CD14-positive monocyte (primary cell): ENCODE data around the gene PLA2G2C. TPM values are rescaled to one million over a fixed set of nuclear protein-coding genes. Genes with fewer than 3 reads are reported as not detected.

Experiments
- DNase-seq, 3 donors: peaks; one replicate each; pipeline ENCODE4 v3.0.0-alpha.2; 2011 to 2022
- H2AFZ ChIP-seq: 2 replicates; pipeline ENCODE4 v1.6.0; 2012; ENCODE audit warnings: mild to moderate bottlenecking, low read depth, low read length, inconsistent platforms; ENCODE audit not compliant: insufficient read depth, poor library complexity, severe bottlenecking
- H3K27ac ChIP-seq, 2 donors: 1 replicate in 1 of 2; 2 replicates in 1 of 2; pipeline ENCODE4 v1.5.1; 2012 to 2013; ENCODE audit warnings: low read length in 2 of 2, control low read depth in 1 of 2, inconsistent platforms in 1 of 2, low read depth in 1 of 2, mild to moderate bottlenecking in 1 of 2
- H3K27me3 ChIP-seq, 2 donors: one replicate each; pipeline versions ENCODE4 v1.6.0 to v1.6.1; 2011 to 2013; ENCODE audit warnings: low read length in 2 of 2; ENCODE audit not compliant: control insufficient read depth in 2 of 2, insufficient read depth in 2 of 2
- H3K36me3 ChIP-seq, 2 donors: replicated peaks in 1 of 2; 1 replicate in 1 of 2; 2 replicates in 1 of 2; pipeline versions ENCODE4 v1.5.1 to v1.6.1; 2012 to 2013; ENCODE audit warnings: low read length in 2 of 2, control low read depth in 1 of 2, inconsistent platforms in 1 of 2, mild to moderate bottlenecking in 1 of 2; ENCODE audit not compliant: insufficient read depth in 2 of 2, control insufficient read depth in 1 of 2
- H3K4me1 ChIP-seq, 2 donors: 1 replicate in 1 of 2; 2 replicates in 1 of 2; pipeline versions ENCODE4 v1.5.1 to v1.6.1; 2012 to 2013; ENCODE audit warnings: low read length in 2 of 2, control low read depth in 1 of 2, inconsistent platforms in 1 of 2, mild to moderate bottlenecking in 1 of 2, moderate library complexity in 1 of 2; ENCODE audit not compliant: insufficient read depth in 2 of 2, control insufficient read depth in 1 of 2
- H3K4me2 ChIP-seq: replicated peaks from 2 replicates; pipeline ENCODE3; 2012; ENCODE audit warnings: low read length, moderate library complexity, mild to moderate bottlenecking; ENCODE audit not compliant: poor library complexity, severe bottlenecking; ENCODE audit errors: extremely low read depth
- H3K4me3 ChIP-seq, 3 experiments: fragments of 200-600 bp in 1 of 3; sonication (generic) in 1 of 3; replicated peaks in 1 of 3; 1 replicate in 2 of 3; 2 replicates in 1 of 3; pipeline ENCODE4 v1.5.1; 2011 to 2013; ENCODE audit warnings: low read length in 3 of 3, mild to moderate bottlenecking in 3 of 3, control low read depth in 2 of 3, low read depth in 2 of 3, inconsistent platforms in 1 of 3, moderate library complexity in 1 of 3
- H3K79me2 ChIP-seq: 2 replicates; pipeline ENCODE4 v1.6.0; 2012; ENCODE audit warnings: mild to moderate bottlenecking, control low read depth, inconsistent platforms, low read length, moderate library complexity; ENCODE audit not compliant: insufficient read depth
- H3K9ac ChIP-seq: 2 replicates; pipeline ENCODE4 v1.6.0; 2017; ENCODE audit warnings: low read length, mild to moderate bottlenecking; ENCODE audit not compliant: insufficient read depth, poor library complexity, severe bottlenecking
- H3K9me3 ChIP-seq, 2 donors: replicated peaks in 1 of 2; 1 replicate in 1 of 2; 2 replicates in 1 of 2; pipeline versions ENCODE4 v1.5.1 to v1.6.1; 2012 to 2013; ENCODE audit warnings: low read length in 2 of 2, control low read depth in 1 of 2; ENCODE audit not compliant: control insufficient read depth in 1 of 2, insufficient read depth in 1 of 2
- H4K20me1 ChIP-seq: 2 replicates; pipeline ENCODE4 v1.6.0; 2012; ENCODE audit warnings: mild to moderate bottlenecking, low read length, control low read depth, moderate library complexity; ENCODE audit not compliant: insufficient read depth
- H3K27ac Mint-ChIP-seq, 7 donors: one replicate each; pipeline ENCODE4 v1.8.0; 2020; ENCODE audit warnings: mild to moderate bottlenecking in 7 of 7, mixed read lengths in 7 of 7, moderate library complexity in 6 of 7, inconsistent platforms in 2 of 7
- H3K27me3 Mint-ChIP-seq, 3 donors: one replicate each; pipeline ENCODE4 v1.8.0; 2021 to 2022; ENCODE audit warnings: low read depth in 3 of 3, mild to moderate bottlenecking in 3 of 3, mixed read lengths in 3 of 3, moderate library complexity in 3 of 3, inconsistent platforms in 1 of 3
- H3K36me3 Mint-ChIP-seq, 2 donors: one replicate each; pipeline ENCODE4 v1.8.0; 2020; ENCODE audit warnings: mixed read lengths in 2 of 2, inconsistent platforms in 1 of 2, mild to moderate bottlenecking in 1 of 2
- H3K4me1 Mint-ChIP-seq: one replicate; pipeline ENCODE4 v1.8.0; 2020; ENCODE audit warnings: mild to moderate bottlenecking, mixed read lengths
- H3K4me3 Mint-ChIP-seq, 2 donors: one replicate each; pipeline ENCODE4 v1.8.0; 2020; ENCODE audit warnings: mild to moderate bottlenecking in 2 of 2, mixed read lengths in 2 of 2, moderate library complexity in 1 of 2
- H3K9me3 Mint-ChIP-seq, 7 donors: one replicate each; pipeline ENCODE4 v1.8.0; 2020 to 2022; ENCODE audit warnings: mixed read lengths in 7 of 7, mild to moderate bottlenecking in 6 of 7, moderate library complexity in 6 of 7, inconsistent platforms in 2 of 7
- WGBS: methylation state at CpG from one replicate; pipeline ENCODE4 v1.1.5; 2013; ENCODE audit warnings: missing lambda C conversion rate; ENCODE audit not compliant: insufficient coverage; 5-methylcytosine and 5-hydroxymethylcytosine counted together
- intact Hi-C, 2 donors: fragments of 100-400 bp; cut with micrococcal nuclease; formaldehyde crosslinking; loops; one replicate each; pipeline versions ENCODE4 v1.15.0 to v1.15.1; 2023
- polyA plus RNA-seq, 3 donors: library from polyadenylated mRNA; depleted of rRNA in 1 of 3; unstranded in 2 of 3; stranded (reverse) in 1 of 3; fragments of 300-500 nt in 2 of 3; fragments of >200 nt in 1 of 3; fragmentation: Illumina TruSeq in 2 of 3; gene quantifications; 1 replicate in 2 of 3; 2 replicates in 1 of 3; pipeline ENCODE4 v1.2.3, GENCODE V29; 2012 to 2021
- TF ChIP-seq, protein P1 (sequence below): fragments of 200-600 bp; IDR thresholded peaks from one replicate; pipeline ENCODE4 v1.8.0; 2022; ENCODE audit warnings: antibody characterized with exemption, mild to moderate bottlenecking

Gene PLA2G2C
- polyA plus RNA-seq, 3 donors: 0.07 to 0.40 TPM; not detected in 1

DNA sequence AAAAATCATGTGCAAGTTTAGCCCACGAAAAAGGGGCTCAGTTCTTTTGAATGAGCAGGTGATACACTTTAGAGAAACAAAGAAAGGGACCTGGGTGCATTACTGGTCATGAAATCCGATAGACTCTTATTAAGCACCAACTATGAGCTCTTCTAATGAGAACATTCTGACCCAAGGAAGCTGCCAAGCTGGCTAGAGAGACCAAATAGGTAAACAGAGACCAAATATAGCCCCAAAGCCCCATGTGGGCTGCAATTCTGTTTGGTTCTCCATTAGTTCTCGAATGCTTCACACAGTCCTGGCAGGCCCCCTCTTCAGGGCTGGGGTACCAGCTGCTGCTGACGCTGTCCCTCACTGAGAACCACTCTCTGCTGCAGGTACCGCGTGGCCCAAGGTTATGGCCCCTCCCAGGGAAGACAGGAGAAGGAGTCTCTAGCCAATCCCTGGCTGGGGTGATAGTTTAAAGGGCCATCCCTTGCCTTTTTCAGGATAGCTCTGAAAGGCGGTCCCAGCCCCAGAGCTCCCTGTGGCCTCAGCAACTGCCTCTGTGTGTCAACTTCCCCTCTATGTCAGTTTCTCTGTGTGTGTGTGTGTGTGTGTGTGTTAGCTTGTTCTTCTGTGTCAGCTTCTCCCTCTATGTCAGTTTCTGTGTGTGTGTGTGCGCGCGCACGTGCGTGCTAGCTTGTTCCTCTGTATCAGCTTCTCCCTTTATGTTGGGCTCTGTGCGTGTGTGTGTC is 7.5 kb downstream of the PLA2G2C start:
- Mint-ChIP-seq H3K4me3 (no peak overlapping the region), H3K27me3 (peaks cover 8 to 11% (median 9%) of the 10 kb centered on the region in 3 donors)
- intact Hi-C loops: no loop called here

DNA sequence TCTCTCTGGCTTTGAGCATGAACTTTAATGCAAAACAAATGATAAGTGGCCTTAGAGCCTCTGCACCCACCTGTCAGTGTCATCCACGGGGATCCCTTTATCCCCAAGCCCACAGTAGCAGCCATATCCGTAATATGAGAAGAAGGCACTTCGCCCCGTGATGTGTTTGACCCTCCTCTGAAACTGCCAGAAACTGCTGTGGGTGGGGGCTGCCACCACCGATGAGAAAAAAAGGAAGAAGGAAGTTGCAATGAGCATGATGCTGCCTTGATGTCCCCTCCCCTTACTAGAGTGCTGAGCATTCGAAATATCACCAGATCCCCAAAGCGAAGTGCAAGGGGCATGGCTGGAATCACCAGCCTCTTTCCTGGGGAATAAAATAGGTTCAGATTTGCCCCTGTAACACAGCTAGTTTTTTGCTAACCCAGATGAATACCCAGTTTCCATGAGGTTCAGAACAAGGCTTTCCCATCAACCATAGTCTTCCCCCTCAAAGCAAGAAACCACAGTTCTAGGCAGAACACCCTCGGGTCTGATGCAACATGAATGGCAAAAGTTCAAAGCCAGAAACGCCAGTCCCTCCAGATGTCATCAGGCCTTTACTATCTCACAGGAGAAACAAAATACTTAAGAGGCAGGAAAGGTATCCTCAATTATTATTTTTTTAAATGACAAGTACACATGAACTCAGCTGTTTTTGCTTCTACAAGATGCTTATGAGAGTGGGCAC is 11.2 kb downstream of the PLA2G2C start:
- Mint-ChIP-seq H3K4me1 (peaks cover 26% of the 10 kb centered on the region), H3K36me3 (no peaks in the 10 kb centered on the region), H3K27me3 (peaks cover 2 to 6% (median 5%) of the 10 kb centered on the region in 3 donors), H3K27ac (peak overlapping the region in 6 of 7 donors; percentile 42 to 89 (median 86)), H3K9me3 (peaks cover 11 to 26% (median 15%) of the 10 kb centered on the region in 7 donors), H3K4me3 (peak overlapping the region in 1 of 2 donors; percentile 5)
- intact Hi-C loops: no loop called here
- H3K4me3 ChIP-seq: no peak overlapping the region
- TF ChIP-seq, protein P1, sequence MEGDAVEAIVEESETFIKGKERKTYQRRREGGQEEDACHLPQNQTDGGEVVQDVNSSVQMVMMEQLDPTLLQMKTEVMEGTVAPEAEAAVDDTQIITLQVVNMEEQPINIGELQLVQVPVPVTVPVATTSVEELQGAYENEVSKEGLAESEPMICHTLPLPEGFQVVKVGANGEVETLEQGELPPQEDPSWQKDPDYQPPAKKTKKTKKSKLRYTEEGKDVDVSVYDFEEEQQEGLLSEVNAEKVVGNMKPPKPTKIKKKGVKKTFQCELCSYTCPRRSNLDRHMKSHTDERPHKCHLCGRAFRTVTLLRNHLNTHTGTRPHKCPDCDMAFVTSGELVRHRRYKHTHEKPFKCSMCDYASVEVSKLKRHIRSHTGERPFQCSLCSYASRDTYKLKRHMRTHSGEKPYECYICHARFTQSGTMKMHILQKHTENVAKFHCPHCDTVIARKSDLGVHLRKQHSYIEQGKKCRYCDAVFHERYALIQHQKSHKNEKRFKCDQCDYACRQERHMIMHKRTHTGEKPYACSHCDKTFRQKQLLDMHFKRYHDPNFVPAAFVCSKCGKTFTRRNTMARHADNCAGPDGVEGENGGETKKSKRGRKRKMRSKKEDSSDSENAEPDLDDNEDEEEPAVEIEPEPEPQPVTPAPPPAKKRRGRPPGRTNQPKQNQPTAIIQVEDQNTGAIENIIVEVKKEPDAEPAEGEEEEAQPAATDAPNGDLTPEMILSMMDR: no peak
- H3K36me3 ChIP-seq: no peaks in the 10 kb centered on the region
- H3K9ac ChIP-seq: no peak overlapping the region
- no peak overlapping the region for H3K4me2 ChIP-seq
- H3K79me2 ChIP-seq: no peaks in the 10 kb centered on the region
- peaks cover 11 to 22% of the 10 kb centered on the region in 2 donors for H3K4me1 ChIP-seq
- H3K9me3 ChIP-seq: peaks cover 10 to 16% of the 10 kb centered on the region in 2 donors
- H3K27ac ChIP-seq: peak overlapping the region in 1 of 2 donors; percentile 26
- H3K27me3 ChIP-seq: no peaks in the 10 kb centered on the region
- 40% methylated on average over 2 of the region's 9 CpGs for WGBS
- peak in 1 of 3 donors; percentile 28 for DNase-seq
- no peaks in the 10 kb centered on the region for H4K20me1 ChIP-seq
- no peak overlapping the region for H2AFZ ChIP-seq

More for the DNA sequence above, 7.5 kb downstream of the PLA2G2C start:
- H3K9me3 Mint-ChIP-seq: peaks cover 10 to 17% (median 12%) of the 10 kb centered on the region in 7 donors
- peak in 2 of 3 donors; percentile 15 to 51 for DNase-seq
- H3K4me2 ChIP-seq: no peak overlapping the region
- H3K27ac ChIP-seq: no peak overlapping the region
- H3K4me1 ChIP-seq: peaks cover 0 to 10% of the 10 kb centered on the region in 2 donors
- H3K4me3 ChIP-seq: no peak overlapping the region
- no peak overlapping the region for H2AFZ ChIP-seq
- H3K27ac Mint-ChIP-seq: peak overlapping the region in 3 of 7 donors; percentile 37 to 58 (median 43)
- TF ChIP-seq, protein P1: no peak
- H3K9me3 ChIP-seq: peaks cover 8 to 10% of the 10 kb centered on the region in 2 donors
- H3K36me3 Mint-ChIP-seq: no peaks in the 10 kb centered on the region
- whole genome bisulfite sequencing: 86% methylated on average over 4 of the region's 13 CpGs
- no peaks in the 10 kb centered on the region for H3K79me2 ChIP-seq
- H3K27me3 ChIP-seq: no peaks in the 10 kb centered on the region
- peaks cover 23% of the 10 kb centered on the region for H3K4me1 Mint-ChIP-seq
- H3K9ac ChIP-seq: no peak overlapping the region
- no peaks in the 10 kb centered on the region for H3K36me3 ChIP-seq
- H4K20me1 ChIP-seq: no peaks in the 10 kb centered on the region
